ENCODE measurements around the gene UBL5.

UBL5 gene

GRCh38 chr19:9850235-9850959 is 22.7 kb downstream of the UBL5 start:
- DNase-seq (ENCODE audit: low read depth) = peak; percentile 23
- TF ChIP-seq MAX (IDR thresholded peaks at IDR 0.05; ENCODE audit: low read depth, low read length) (no peak), MYC (IDR thresholded peaks at IDR 0.05; ENCODE audit: low read depth, low read length) (no peak), CTCF (IDR thresholded peaks at IDR 0.05; ENCODE audit: low read depth, low read length) (no peak), POLR2A (IDR thresholded peaks at IDR 0.05; ENCODE audit: extremely low read depth, insufficient read length) (no peak)
- no peak overlapping the region for H3K4me3 ChIP-seq (ENCODE audit: low read depth, low read length)

- no peak for DNase-seq (ENCODE audit: low read depth)
- H3K4me3 ChIP-seq (ENCODE audit: low read depth, low read length) = no peak overlapping the region
- TF ChIP-seq CTCF (IDR thresholded peaks at IDR 0.05; ENCODE audit: low read depth, low read length) (no peak), MAX (IDR thresholded peaks at IDR 0.05; ENCODE audit: low read depth, low read length) (no peak), POLR2A (IDR thresholded peaks at IDR 0.05; ENCODE audit: extremely low read depth, insufficient read length) (no peak), MYC (IDR thresholded peaks at IDR 0.05; ENCODE audit: low read depth, low read length) (no peak)
Observed at GRCh38 chr19:9854282-9854846, 26.6 kb downstream of the UBL5 start.

- no peak for DNase-seq (ENCODE audit: low read depth)
- TF ChIP-seq POLR2A (IDR thresholded peaks at IDR 0.05; ENCODE audit: extremely low read depth, insufficient read length) = no peak
- TF ChIP-seq MYC (IDR thresholded peaks at IDR 0.05; ENCODE audit: low read depth, low read length) = no peak
- no peak overlapping the region for H3K4me3 ChIP-seq (ENCODE audit: low read depth, low read length)
Observed at GRCh38 chr19:9856609-9857008, 28.9 kb downstream of the UBL5 start.

- H3K4me3 ChIP-seq (ENCODE audit: low read depth, low read length) = no peak overlapping the region
- DNase-seq (ENCODE audit: low read depth) = no peak
- TF ChIP-seq CTCF (IDR thresholded peaks at IDR 0.05; ENCODE audit: low read depth, low read length) (no peak), MYC (IDR thresholded peaks at IDR 0.05; ENCODE audit: low read depth, low read length) (no peak), MAX (IDR thresholded peaks at IDR 0.05; ENCODE audit: low read depth, low read length) (no peak), POLR2A (IDR thresholded peaks at IDR 0.05; ENCODE audit: extremely low read depth, insufficient read length) (no peak)
Observed at GRCh38 chr19:9857076-9857721, 29.5 kb downstream of the UBL5 start.

GRCh38 chr19:9857920-9858746 is 30.4 kb downstream of the UBL5 start:
- TF ChIP-seq MAX (IDR thresholded peaks at IDR 0.05; ENCODE audit: low read depth, low read length) (no peak), POLR2A (IDR thresholded peaks at IDR 0.05; ENCODE audit: extremely low read depth, insufficient read length) (no peak)
- DNase-seq (ENCODE audit: low read depth) = peak; percentile 79
- no peak overlapping the region for H3K4me3 ChIP-seq (ENCODE audit: low read depth, low read length)

- H3K4me3 ChIP-seq (ENCODE audit: low read depth, low read length) = no peak overlapping the region
- TF ChIP-seq POLR2A (IDR thresholded peaks at IDR 0.05; ENCODE audit: extremely low read depth, insufficient read length) = no peak
- no peak for TF ChIP-seq MAX (IDR thresholded peaks at IDR 0.05; ENCODE audit: low read depth, low read length)
- no peak for TF ChIP-seq CTCF (IDR thresholded peaks at IDR 0.05; ENCODE audit: low read depth, low read length)
- TF ChIP-seq MYC (IDR thresholded peaks at IDR 0.05; ENCODE audit: low read depth, low read length) = no peak
- DNase-seq (ENCODE audit: low read depth) = no peak
Observed at GRCh38 chr19:9858766-9859165, 31.0 kb downstream of the UBL5 start.
